ENCODE measurements around the gene CMTM3. TPM values are rescaled to one million over a fixed set of nuclear protein-coding genes. Genes with fewer than 3 reads are reported as not detected.

The CMTM3 gene
- total RNA-seq, 6 experiments from 2014 or later, result 1.6 to 9.6 (median 5.4) TPM

- WGBS (ENCODE audit: insufficient coverage, low coverage, low lambda C conversion rate, missing lambda C conversion rate), result 72% methylated on average over 7 of the region's 7 CpGs
- no peaks in the 10 kb centered on the region for H3K9me3 ChIP-seq
- peaks cover 0 to 14% (median 3%) of the 10 kb centered on the region in 4 donors for H3K4me1 ChIP-seq
- TF ChIP-seq CTCF (IDR thresholded peaks at IDR 0.05) (no peak), POLR2A (IDR thresholded peaks at IDR 0.05) (no peak)
- DNase-seq, result no peak
- intact Hi-C loops (cut with DNase I), result no loop called here
- no peaks in the 10 kb centered on the region for H3K36me3 ChIP-seq
- no peak for ATAC-seq
- no peaks in the 10 kb centered on the region for H3K27me3 ChIP-seq
- H3K4me3 ChIP-seq, result no peak overlapping the region
- no peak overlapping the region for H3K27ac ChIP-seq
Observed at GRCh38 chr16:66652661-66653360, 48.3 kb downstream of the CMTM3 start.

GRCh38 chr16:66653581-66654350 is 49.3 kb downstream of the CMTM3 start:
- Histone ChIP-seq H3K4me1 (peaks cover 0 to 14% (median 3%) of the 10 kb centered on the region in 4 donors), H3K36me3 (no peaks in the 10 kb centered on the region), H3K27ac (peak overlapping the region in 1 of 3 donors; percentile 12), H3K4me3 (no peak overlapping the region), H3K9me3 (no peaks in the 10 kb centered on the region), H3K27me3 (no peaks in the 10 kb centered on the region)
- ATAC-seq, result peak in 3 of 4 donors; percentile 61 to 67 (median 67)
- no peak for DNase-seq
- TF ChIP-seq POLR2A (IDR thresholded peaks at IDR 0.05) (no peak), CTCF (IDR thresholded peaks at IDR 0.05) (no peak)
- intact Hi-C loops (cut with DNase I), result no loop called here
- WGBS (ENCODE audit: insufficient coverage, low coverage, low lambda C conversion rate, missing lambda C conversion rate), result 71% methylated on average over 6 of the region's 6 CpGs

- no peak for DNase-seq
Observed at GRCh38 chr16:66656547-66656946, 52.0 kb downstream of the CMTM3 start.

More at GRCh38 chr16:66656547-66656946, 52.0 kb downstream of the CMTM3 start:
- TF ChIP-seq POLR2A (IDR thresholded peaks at IDR 0.05) (no peak), CTCF (IDR thresholded peaks at IDR 0.05) (no peak)
- WGBS (ENCODE audit: insufficient coverage, low coverage, low lambda C conversion rate, missing lambda C conversion rate), result 100% methylated on average over 1 of the region's 3 CpGs
- Histone ChIP-seq H3K36me3 (no peaks in the 10 kb centered on the region), H3K9me3 (no peaks in the 10 kb centered on the region), H3K4me3 (no peak overlapping the region), H3K4me1 (peaks cover 0 to 29% (median 11%) of the 10 kb centered on the region in 4 donors), H3K27me3 (no peaks in the 10 kb centered on the region), H3K27ac (no peak overlapping the region)
- ATAC-seq, result no peak
- intact Hi-C loops (cut with DNase I), result no loop called here
